ENCODE measurements around the gene SLC11A1. TPM values are rescaled to one million over a fixed set of nuclear protein-coding genes. Genes with fewer than 3 reads are reported as not detected.

Gene SLC11A1
- total RNA-seq, result 0.13 and 0.16 TPM in 2 replicates

GRCh38 chr2:218381916-218382366 lies at the start of gene SLC11A1:
SLC11A1 (plus strand) TSS chr2:218382273; CDS start chr2:218382369, 96 bp downstream.

GRCh38 chr2:218399391-218400166 lies 17.5 kb downstream of the SLC11A1 start, which contains the start of gene CTDSP1:
CTDSP1 (plus strand) TSS chr2:218399868; CDS start chr2:218400091, 223 bp downstream.

GRCh38 chr2:218418717-218419458 lies 36.8 kb downstream of the SLC11A1 start, which contains the start of gene VIL1:
VIL1 (plus strand) TSS chr2:218419123; CDS start chr2:218423779, 4,656 bp downstream.

Other genes with a start within 250 kb of the SLC11A1 start
- not detected in 2 replicates for gene CXCR1, start 215.3 kb upstream of the SLC11A1 start, total RNA-seq
- gene ARPC2, start 165.1 kb upstream of the SLC11A1 start, total RNA-seq, result 297 and 314 TPM in 2 replicates
- gene GPBAR1, start 121.3 kb upstream of the SLC11A1 start, total RNA-seq, result 0.06 and 0.16 TPM in 2 replicates
- 132 and 186 TPM in 2 replicates for gene AAMP, start 112.1 kb upstream of the SLC11A1 start, total RNA-seq
- 24.0 and 36.1 TPM in 2 replicates for gene PNKD, start 111.8 kb upstream of the SLC11A1 start, total RNA-seq
- 89.4 and 184 TPM in 2 replicates for gene TMBIM1, start 89.8 kb upstream of the SLC11A1 start, total RNA-seq
- gene CATIP, start 25.4 kb upstream of the SLC11A1 start, total RNA-seq, result not detected in 2 replicates
- gene CTDSP1, start 17.6 kb downstream of the SLC11A1 start, total RNA-seq, result 53.9 and 56.4 TPM in 2 replicates
- 0.06 TPM in 1 of 2 replicates, not detected in the other for gene VIL1, start 36.9 kb downstream of the SLC11A1 start, total RNA-seq
- 8.1 and 15.1 TPM in 2 replicates for gene USP37, start 186.1 kb downstream of the SLC11A1 start, total RNA-seq
- gene CNOT9, start 186.6 kb downstream of the SLC11A1 start, total RNA-seq, result 32.7 and 54.7 TPM in 2 replicates
- gene PLCD4, start 225.6 kb downstream of the SLC11A1 start, total RNA-seq, result 0.32 and 1.5 TPM in 2 replicates

Measured in bladder microvascular endothelial cell (primary cell).